GM18502 (cell line): ENCODE data around the gene CARS2.
"Not testable (repeated sequence)": the region's sequence is repeated elsewhere in the genome, so short reads cannot be mapped to it uniquely, and the experiment has no call there.

Experiments
- ATAC-seq: cut with Tn5 transposase; IDR thresholded peaks from one replicate; pipeline ENCODE4 v1.9.1; 2021; ENCODE audit warnings: mild to moderate bottlenecking; ENCODE audit not compliant: unreplicated experiment, poor library complexity

CARS2 gene

GRCh38 chr13:110626521-110626920, 79.4 kb downstream of the CARS2 start:
- ATAC-seq, result no peak

GRCh38 chr13:110625771-110626321, 80.1 kb downstream of the CARS2 start:
- ATAC-seq, result no peak

GRCh38 chr13:110624766-110625756, 80.9 kb downstream of the CARS2 start:
- ATAC-seq, result no peak

- ATAC-seq, result no peak
Measured at GRCh38 chr13:110620596-110620995, 85.3 kb downstream of the CARS2 start.

- ATAC-seq, result no peak
Measured at GRCh38 chr13:110618780-110619179, 87.1 kb downstream of the CARS2 start.

- no peak for ATAC-seq
Measured at GRCh38 chr13:110618167-110618566, 87.7 kb downstream of the CARS2 start.

GRCh38 chr13:110617321-110618072, 88.4 kb downstream of the CARS2 start:
- no peak for ATAC-seq

GRCh38 chr13:110616103-110617101, 89.5 kb downstream of the CARS2 start:
- peak; percentile 40 for ATAC-seq

GRCh38 chr13:110615322-110616102, 90.4 kb downstream of the CARS2 start, which contains the start of gene NAXD:
Gene NAXD, plus strand, starts transcription at chr13:110615545. Its CDS starts 57 bp downstream, at chr13:110615602.
- ATAC-seq, result peak; percentile 77

GRCh38 chr13:110615005-110615321, 91.0 kb downstream of the CARS2 start:
- no peak for ATAC-seq

- ATAC-seq, result peak; percentile 62
Measured at GRCh38 chr13:110610955-110611595, 94.8 kb downstream of the CARS2 start.

GRCh38 chr13:110607675-110608224, 98.2 kb downstream of the CARS2 start:
- ATAC-seq, result no peak

GRCh38 chr13:110606281-110606680, 99.6 kb downstream of the CARS2 start:
- ATAC-seq, result not testable (repeated sequence)

GRCh38 chr13:110605132-110605531, 100.8 kb downstream of the CARS2 start:
- ATAC-seq, result no peak

- ATAC-seq, result no peak
Measured at GRCh38 chr13:110600980-110601379, 104.9 kb downstream of the CARS2 start.

GRCh38 chr13:110600261-110600819, 105.6 kb downstream of the CARS2 start:
- ATAC-seq, result no peak

- no peak for ATAC-seq
Measured at GRCh38 chr13:110597041-110597689, 108.8 kb downstream of the CARS2 start.
